Caco-2 (cell line): ENCODE results near the gene SH3TC1. TPM values are rescaled to one million over a fixed set of nuclear protein-coding genes. Genes with fewer than 3 reads are reported as not detected.

Experiments used
- BruUV-seq: library from RNA; stranded (reverse); fragments of 400-500 nt; replicated peaks from 2 replicates; lab custom pipeline; 2021; lab: Mats Ljungman, UMichigan
- CTCF ChIA-PET: fragments of 300-600 bp; sonication (Branson Sonifier 250); formaldehyde crosslinking; loops from one replicate; lab custom pipeline; 2022; ENCODE audit warnings: antibody characterized with exemption; lab: Charles Lee
- POLR2A ChIA-PET: fragments of 300-600 bp; sonication (Branson Sonifier 250); formaldehyde crosslinking; loops from one replicate; lab custom pipeline; 2022; ENCODE audit warnings: antibody characterized with exemption; lab: Charles Lee
- DNase-seq, 2 experiments: peaks; one replicate each; pipeline versions ENCODE4 v3.0.0 to v3.0.0-alpha.2; 2020 to 2022
- H3K27me3 ChIP-seq: replicated peaks from 2 replicates; pipeline ENCODE4 v1.6.0; 2011; ENCODE audit warnings: low read length; ENCODE audit not compliant: control insufficient read depth, insufficient read depth
- H3K36me3 ChIP-seq: 2 replicates; pipeline ENCODE4 v1.5.1; 2011; ENCODE audit warnings: low read length; ENCODE audit not compliant: control insufficient read depth, insufficient read depth
- H3K4me1 ChIP-seq: fragments of 250-450 bp; sonication (Bioruptor Pico); 2 replicates; pipeline ENCODE4 v1.5.1; 2020; ENCODE audit warnings: mild to moderate bottlenecking
- H3K4me3 ChIP-seq: 2 replicates; pipeline ENCODE4 v1.5.1; 2011; ENCODE audit warnings: low read depth, mild to moderate bottlenecking, control low read depth, low read length
- H3K9me3 ChIP-seq: fragments of 250-450 bp; sonication (Bioruptor Pico); 2 replicates; pipeline ENCODE4 v1.5.1; 2020; ENCODE audit warnings: mild to moderate bottlenecking, moderate library complexity
- H3K27ac Mint-ChIP-seq: one replicate; pipeline ENCODE4 v1.8.0; 2022; ENCODE audit warnings: mixed read lengths; ENCODE audit not compliant: unreplicated experiment
- H3K27me3 Mint-ChIP-seq: one replicate; pipeline ENCODE4 v1.8.0; 2022; ENCODE audit warnings: mixed read lengths; ENCODE audit not compliant: insufficient read depth, unreplicated experiment
- H3K36me3 Mint-ChIP-seq: one replicate; pipeline ENCODE4 v1.8.0; 2022; ENCODE audit warnings: mild to moderate bottlenecking, mixed read lengths; ENCODE audit not compliant: insufficient read depth, unreplicated experiment
- H3K4me1 Mint-ChIP-seq: one replicate; pipeline ENCODE4 v1.8.0; 2022; ENCODE audit warnings: low read depth, mixed read lengths; ENCODE audit not compliant: unreplicated experiment
- H3K4me3 Mint-ChIP-seq: one replicate; pipeline ENCODE4 v1.8.0; 2022; ENCODE audit warnings: mild to moderate bottlenecking, moderate library complexity, mixed read lengths; ENCODE audit not compliant: unreplicated experiment
- H3K9me3 Mint-ChIP-seq: one replicate; pipeline ENCODE4 v1.8.0; 2022; ENCODE audit warnings: mixed read lengths; ENCODE audit not compliant: unreplicated experiment
- intact Hi-C: fragments of 100-400 bp; cut with micrococcal nuclease; formaldehyde crosslinking; loops from one replicate; pipeline ENCODE4 v1.10.0; 2022; ENCODE audit not compliant: unreplicated experiment
- total RNA-seq: library from RNA; stranded (reverse); gene quantifications from 2 replicates; pipeline ENCODE4 v1.2.3, GENCODE V29; 2022
- TF ChIP-seq, protein P1 (sequence below), 2 experiments: fragments of 200-600 bp in 1 of 2; IDR thresholded peaks; 1 replicate in 1 of 2; 2 replicates in 1 of 2; pipeline versions ENCODE4 v1.5.1 to v1.8.0; 2011 to 2022; ENCODE audit warnings: antibody characterized with exemption in 1 of 2, control low read depth in 1 of 2, inconsistent platforms in 1 of 2, low read depth in 1 of 2, low read length in 1 of 2, mild to moderate bottlenecking in 1 of 2, moderate library complexity in 1 of 2; ENCODE audit not compliant: insufficient read depth in 1 of 2, severe bottlenecking in 1 of 2, unreplicated experiment in 1 of 2

SH3TC1 gene
- total RNA-seq, 1 experiment from 2014 or later = 18.6 TPM

DNA sequence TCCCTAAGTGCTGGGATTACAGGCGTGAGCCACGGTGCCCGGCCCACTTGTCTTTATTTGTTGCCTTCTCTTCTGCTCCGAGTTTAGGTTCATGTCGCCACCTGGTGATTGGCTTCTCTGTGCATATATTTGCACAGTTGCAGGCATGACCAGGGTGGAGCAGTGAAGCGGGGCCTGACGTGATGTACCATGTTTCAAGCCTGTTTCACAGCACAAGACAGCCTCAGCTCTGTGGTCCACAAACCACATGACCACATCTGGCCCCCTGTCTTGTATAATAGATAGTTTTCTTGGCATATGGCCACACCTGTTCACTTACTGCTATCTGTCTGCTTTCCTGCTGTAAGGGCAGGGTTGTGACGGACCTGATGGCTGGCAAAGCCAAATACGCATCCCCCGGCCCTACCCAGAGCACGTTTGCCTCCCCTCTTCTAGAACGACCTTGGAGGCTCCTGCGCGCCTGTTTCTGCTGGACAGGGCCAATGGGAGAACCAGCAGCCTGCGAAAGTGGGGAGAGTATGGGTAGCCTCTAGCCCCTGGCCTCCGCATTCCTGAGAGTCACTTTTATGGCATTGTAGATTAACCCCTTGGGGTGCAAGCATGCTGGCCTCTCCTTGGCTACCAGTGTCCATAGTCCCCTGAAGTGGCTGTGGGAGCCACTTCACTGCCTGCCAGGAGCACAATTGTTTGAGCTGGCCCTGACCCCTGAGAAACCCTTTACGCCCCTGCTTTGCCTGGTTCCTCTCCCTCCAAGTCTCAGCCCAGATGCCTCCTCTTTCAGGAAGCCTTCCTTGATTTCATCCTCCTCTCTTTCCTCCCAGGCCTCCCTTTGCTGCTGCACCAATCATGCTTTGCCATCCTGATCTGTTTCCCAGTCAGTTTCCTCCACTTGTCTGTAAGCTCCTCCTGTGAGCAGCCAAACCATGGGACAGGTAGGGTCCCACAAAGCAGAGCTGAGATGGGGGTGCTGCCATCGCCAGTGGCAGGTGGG lies 6.0 kb upstream of the SH3TC1 start:
- Mint-ChIP-seq H3K9me3 (no peaks in the 10 kb centered on the region), H3K27ac (peak overlapping the region; percentile 85), H3K4me3 (no peak overlapping the region), H3K4me1 (peaks cover 13% of the 10 kb centered on the region), H3K36me3 (no peaks in the 10 kb centered on the region), H3K27me3 (no peaks in the 10 kb centered on the region)
- H3K4me1 ChIP-seq = peaks cover 15% of the 10 kb centered on the region; the same call in 1 of the 2 replicates
- H3K4me3 ChIP-seq = no peak overlapping the region
- H3K36me3 ChIP-seq = no peaks in the 10 kb centered on the region
- CTCF ChIA-PET = interaction anchor here (2.4 to 3.8 kb wide), 2 partner anchors 16 kb away, joined by 20 to 21 read pairs; no protein-coding TSS in a partner anchor
- intact Hi-C loops = loop anchor here (1.0 kb wide), 1 partner anchor 16 kb away; no protein-coding TSS in a partner anchor
- H3K27me3 ChIP-seq = no peaks in the 10 kb centered on the region
- no TSS peak for BruUV-seq
- no peaks in the 10 kb centered on the region; the same call in 1 of the 2 replicates for H3K9me3 ChIP-seq
- DNase-seq = peak; percentile 68 to 78
- POLR2A ChIA-PET = no interaction called here
- TF ChIP-seq, protein P1, sequence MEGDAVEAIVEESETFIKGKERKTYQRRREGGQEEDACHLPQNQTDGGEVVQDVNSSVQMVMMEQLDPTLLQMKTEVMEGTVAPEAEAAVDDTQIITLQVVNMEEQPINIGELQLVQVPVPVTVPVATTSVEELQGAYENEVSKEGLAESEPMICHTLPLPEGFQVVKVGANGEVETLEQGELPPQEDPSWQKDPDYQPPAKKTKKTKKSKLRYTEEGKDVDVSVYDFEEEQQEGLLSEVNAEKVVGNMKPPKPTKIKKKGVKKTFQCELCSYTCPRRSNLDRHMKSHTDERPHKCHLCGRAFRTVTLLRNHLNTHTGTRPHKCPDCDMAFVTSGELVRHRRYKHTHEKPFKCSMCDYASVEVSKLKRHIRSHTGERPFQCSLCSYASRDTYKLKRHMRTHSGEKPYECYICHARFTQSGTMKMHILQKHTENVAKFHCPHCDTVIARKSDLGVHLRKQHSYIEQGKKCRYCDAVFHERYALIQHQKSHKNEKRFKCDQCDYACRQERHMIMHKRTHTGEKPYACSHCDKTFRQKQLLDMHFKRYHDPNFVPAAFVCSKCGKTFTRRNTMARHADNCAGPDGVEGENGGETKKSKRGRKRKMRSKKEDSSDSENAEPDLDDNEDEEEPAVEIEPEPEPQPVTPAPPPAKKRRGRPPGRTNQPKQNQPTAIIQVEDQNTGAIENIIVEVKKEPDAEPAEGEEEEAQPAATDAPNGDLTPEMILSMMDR (IDR thresholded peaks at IDR 0.05; ENCODE audit: insufficient read depth in 1 of 2, low read depth in 1 of 2, low read length in 1 of 2, severe bottlenecking in 1 of 2, unreplicated experiment in 1 of 2) = peak in 1 of 2 experiments; percentile 34

DNA sequence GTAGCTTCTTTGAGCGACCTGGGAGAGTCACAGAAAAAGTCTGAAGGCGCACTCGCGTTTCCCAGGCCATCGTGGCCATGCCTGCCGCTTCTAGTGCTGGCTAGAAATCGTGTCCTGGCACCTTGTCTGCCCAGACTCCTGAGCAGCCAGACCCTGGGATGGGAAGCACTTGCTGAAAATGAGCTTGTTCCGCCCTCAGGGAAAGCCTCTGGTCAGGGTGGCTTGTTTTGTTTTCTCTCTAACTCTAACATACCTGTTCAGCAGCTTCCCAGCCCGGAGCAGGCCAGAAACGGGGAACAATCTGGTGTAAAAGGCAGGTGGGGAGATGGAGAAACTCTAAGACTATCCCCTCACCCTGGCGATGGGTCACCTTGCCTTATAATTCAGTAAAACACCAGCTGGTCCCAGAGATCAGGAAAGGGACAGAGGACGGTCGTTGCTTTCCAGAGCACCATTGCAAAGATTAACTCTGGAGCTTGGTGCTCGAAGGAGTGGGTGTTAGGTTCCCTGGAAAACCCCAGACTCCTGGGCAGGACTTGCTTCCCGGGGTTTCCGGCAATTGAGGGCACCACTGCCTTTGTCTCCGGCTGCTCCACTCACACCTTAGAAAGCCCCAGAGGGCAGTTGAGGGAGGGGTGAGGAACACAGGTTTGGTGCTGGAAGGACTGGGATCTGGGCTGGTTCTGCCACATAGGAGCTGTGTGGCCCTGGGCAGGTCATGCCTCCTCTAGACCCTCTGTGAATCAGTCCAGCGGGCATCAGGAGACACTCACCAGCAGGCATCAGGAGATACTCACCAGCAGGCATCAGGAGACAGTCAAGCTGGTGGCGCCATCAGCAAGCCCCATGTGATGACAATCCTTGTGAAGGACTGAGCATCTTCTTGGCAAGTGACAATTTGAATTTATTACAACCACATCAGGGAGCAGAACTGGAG lies 4.5 kb upstream of the SH3TC1 start:
- Mint-ChIP-seq H3K27ac (no peak overlapping the region), H3K9me3 (no peaks in the 10 kb centered on the region), H3K4me3 (no peak overlapping the region), H3K27me3 (no peaks in the 10 kb centered on the region), H3K36me3 (peaks cover 4% of the 10 kb centered on the region), H3K4me1 (peaks cover 22% of the 10 kb centered on the region)
- H3K4me3 ChIP-seq = no peak overlapping the region
- H3K9me3 ChIP-seq = no peaks in the 10 kb centered on the region; the same call in 1 of the 2 replicates
- no TSS peak for BruUV-seq
- H3K27me3 ChIP-seq = no peaks in the 10 kb centered on the region
- POLR2A ChIA-PET = interaction anchor here (0.8 kb wide), 1 partner anchor 18 kb away, joined by 3 read pairs; no protein-coding TSS in a partner anchor
- H3K36me3 ChIP-seq = no peaks in the 10 kb centered on the region
- peaks cover 30% of the 10 kb centered on the region for H3K4me1 ChIP-seq
- CTCF ChIA-PET = interaction anchor here (0.8 to 2.4 kb wide), 2 partner anchors 15 to 18 kb away, joined by 3 to 20 read pairs; no protein-coding TSS in a partner anchor
- intact Hi-C loops = no loop called here
- TF ChIP-seq, protein P1 (IDR thresholded peaks at IDR 0.05; ENCODE audit: insufficient read depth in 1 of 2, low read depth in 1 of 2, low read length in 1 of 2, severe bottlenecking in 1 of 2, unreplicated experiment in 1 of 2) = no peak
- no peak for DNase-seq
